Skin epidermis (tissue), 12 donors: Measurements from ENCODE around the gene ASB6.
"Not testable (repeated sequence)": the region's sequence is repeated elsewhere in the genome, so short reads cannot be mapped to it uniquely, and the experiment has no call there.

ENCODE experiments used
- H3K27ac ChIP-seq, 21 experiments: fragments of 200-600 bp; sonication (generic) in 11 of 21; one replicate each; pipeline ENCODE4 v1.5.0; 2020; ENCODE audit warnings: mild to moderate bottlenecking in 3 of 21, inconsistent platforms in 2 of 21, moderate library complexity in 2 of 21
- H3K4me3 ChIP-seq, 7 experiments: fragments of 200-600 bp; sonication (generic) in 2 of 7; one replicate each; pipeline ENCODE4 v1.5.0; 2020; ENCODE audit warnings: inconsistent platforms in 2 of 7, mild to moderate bottlenecking in 2 of 7, moderate library complexity in 1 of 7

The ASB6 gene

GRCh38 chr9:129648092-129648763 lies 6.3 kb upstream of the ASB6 start:
- peak overlapping the region in 5 of 21 experiments; percentile 4 to 84 (median 75) for H3K27ac ChIP-seq
- no peak overlapping the region for H3K4me3 ChIP-seq

- no peak overlapping the region for H3K27ac ChIP-seq
- H3K4me3 ChIP-seq = no peak overlapping the region
These were observed 5.7 kb upstream of the ASB6 start for GRCh38 chr9:129647635-129648034.

- no peak overlapping the region for H3K4me3 ChIP-seq
- H3K27ac ChIP-seq = no peak overlapping the region
These were observed 4.7 kb upstream of the ASB6 start for GRCh38 chr9:129646654-129647053.

GRCh38 chr9:129646252-129646651 lies 4.3 kb upstream of the ASB6 start:
- H3K27ac ChIP-seq = no peak overlapping the region
- no peak overlapping the region for H3K4me3 ChIP-seq

GRCh38 chr9:129644902-129645301 lies 3.0 kb upstream of the ASB6 start:
- Histone ChIP-seq H3K4me3 (no peak overlapping the region), H3K27ac (peak overlapping the region in 13 of 21 experiments; percentile 17 to 88 (median 46))

- Histone ChIP-seq H3K4me3 (no peak overlapping the region), H3K27ac (peak overlapping the region in 15 of 21 experiments; percentile 17 to 88 (median 51))
These were observed 2.4 kb upstream of the ASB6 start for GRCh38 chr9:129644365-129644764.

- Histone ChIP-seq H3K27ac (peak overlapping the region in 12 of 21 experiments; percentile 26 to 90 (median 48)), H3K4me3 (no peak overlapping the region)
These were observed 1.8 kb upstream of the ASB6 start for GRCh38 chr9:129643706-129644105.

- Histone ChIP-seq H3K4me3 (peak overlapping the region; percentile 76 to 99 (median 97)), H3K27ac (peak overlapping the region; percentile 27 to 90 (median 81))
These were observed 841 bp downstream of the ASB6 start for GRCh38 chr9:129640871-129641749.

GRCh38 chr9:129640086-129640870 lies 1.7 kb downstream of the ASB6 start:
- Histone ChIP-seq H3K4me3 (peak overlapping the region in 5 of 7 experiments; percentile 94 to 99 (median 98)), H3K27ac (peak overlapping the region in 12 of 21 experiments; percentile 17 to 90 (median 80))

- H3K4me3 ChIP-seq = no peak overlapping the region
- H3K27ac ChIP-seq = peak overlapping the region in 6 of 21 experiments; percentile 8 to 90 (median 53)
These were observed 2.2 kb downstream of the ASB6 start for GRCh38 chr9:129639756-129640085.

- Histone ChIP-seq H3K27ac (peak overlapping the region in 3 of 21 experiments; percentile 8 to 90 (median 85)), H3K4me3 (no peak overlapping the region)
These were observed 2.8 kb downstream of the ASB6 start for GRCh38 chr9:129639034-129639630.

- no peak overlapping the region for H3K4me3 ChIP-seq
- peak overlapping the region in 1 of 21 experiments; percentile 26 for H3K27ac ChIP-seq
These were observed 4.1 kb downstream of the ASB6 start for GRCh38 chr9:129637673-129638439.

GRCh38 chr9:129637102-129637501 lies 4.8 kb downstream of the ASB6 start:
- Histone ChIP-seq H3K27ac (peak overlapping the region in 1 of 21 experiments; percentile 26), H3K4me3 (no peak overlapping the region)

GRCh38 chr9:129636343-129636742 lies 5.6 kb downstream of the ASB6 start:
- not testable (repeated sequence) for H3K4me3 ChIP-seq, H3K27ac ChIP-seq

GRCh38 chr9:129635099-129636065 lies 6.6 kb downstream of the ASB6 start:
- Histone ChIP-seq H3K4me3 (no peak overlapping the region), H3K27ac (no peak overlapping the region)

- H3K27ac ChIP-seq = no peak overlapping the region
These were observed 8.1 kb downstream of the ASB6 start for GRCh38 chr9:129633848-129634247.

GRCh38 chr9:129633207-129633606 lies 8.7 kb downstream of the ASB6 start:
- Histone ChIP-seq H3K27ac (no peak overlapping the region), H3K4me3 (no peak overlapping the region)

More at GRCh38 chr9:129633848-129634247, 8.1 kb downstream of the ASB6 start:
- H3K4me3 ChIP-seq = no peak overlapping the region

- H3K27ac ChIP-seq = peak overlapping the region in 1 of 21 experiments; percentile 16
- no peak overlapping the region for H3K4me3 ChIP-seq
These were observed 9.5 kb downstream of the ASB6 start for GRCh38 chr9:129632460-129632859.
